H9 (cell line): ENCODE measurements around the gene LSG1. TPM values are rescaled to one million over a fixed set of nuclear protein-coding genes. Genes with fewer than 3 reads are reported as not detected.

Experiments used
- DNase-seq: peaks from one replicate; pipeline ENCODE4 v3.0.0-alpha.2; 2017
- H2AFZ ChIP-seq: one replicate; pipeline ENCODE4 v1.6.1; 2013; ENCODE audit warnings: mild to moderate bottlenecking, low read length, control low read depth, moderate library complexity
- H2AK5ac ChIP-seq: 2 replicates; pipeline ENCODE4 v1.6.1; 2013; ENCODE audit warnings: low read length, control low read depth, mixed read lengths; ENCODE audit not compliant: insufficient read length
- H2BK120ac ChIP-seq: one replicate; pipeline ENCODE4 v1.6.1; 2013; ENCODE audit warnings: low read depth, mild to moderate bottlenecking, low read length, control low read depth, inconsistent platforms; ENCODE audit not compliant: poor library complexity, severe bottlenecking
- H2BK12ac ChIP-seq: 2 replicates; pipeline ENCODE4 v1.6.1; 2013; ENCODE audit warnings: low read length, control low read depth, mixed read lengths, low read depth; ENCODE audit not compliant: insufficient read length
- H2BK15ac ChIP-seq: 2 replicates; pipeline ENCODE4 v1.6.1; 2013; ENCODE audit warnings: low read depth, low read length, control low read depth
- H2BK20ac ChIP-seq: one replicate; pipeline ENCODE4 v1.6.1; 2013; ENCODE audit warnings: low read depth, mild to moderate bottlenecking, low read length, control low read depth, inconsistent platforms; ENCODE audit not compliant: poor library complexity, severe bottlenecking
- H2BK5ac ChIP-seq: 2 replicates; pipeline ENCODE4 v1.6.1; 2013; ENCODE audit warnings: low read length, control low read depth, mixed read lengths; ENCODE audit not compliant: insufficient read length
- H3K14ac ChIP-seq: 2 replicates; pipeline ENCODE4 v1.6.1; 2013; ENCODE audit warnings: low read length, control low read depth; ENCODE audit not compliant: insufficient read depth
- H3K18ac ChIP-seq: 2 replicates; pipeline ENCODE4 v1.6.1; 2013; ENCODE audit warnings: low read depth, mild to moderate bottlenecking, mixed read lengths, low read length, control low read depth; ENCODE audit not compliant: insufficient read length
- H3K23ac ChIP-seq: 2 replicates; pipeline ENCODE4 v1.6.1; 2013; ENCODE audit warnings: low read length, control low read depth, mixed read lengths, low read depth; ENCODE audit not compliant: insufficient read length
- H3K23me2 ChIP-seq: 2 replicates; pipeline ENCODE4 v1.6.1; 2013; ENCODE audit warnings: low read depth, mild to moderate bottlenecking, mixed read lengths, low read length, control low read depth; ENCODE audit not compliant: insufficient read length, poor library complexity, severe bottlenecking
- H3K27ac ChIP-seq: 2 replicates; pipeline ENCODE4 v1.5.1; 2013; ENCODE audit warnings: low read length, control low read depth, mixed read lengths, low read depth; ENCODE audit not compliant: insufficient read length
- H3K27me3 ChIP-seq: 2 replicates; pipeline ENCODE4 v1.6.1; 2013; ENCODE audit warnings: low read length, control low read depth, inconsistent platforms; ENCODE audit not compliant: insufficient read depth
- H3K4ac ChIP-seq: 2 replicates; pipeline ENCODE4 v1.6.1; 2013; ENCODE audit warnings: low read depth, mild to moderate bottlenecking, control low read depth, inconsistent platforms, low read length, moderate library complexity
- H3K4me1 ChIP-seq: 2 replicates; pipeline ENCODE4 v1.6.1; 2013; ENCODE audit warnings: low read length, control low read depth, inconsistent platforms; ENCODE audit not compliant: insufficient read depth
- H3K4me2 ChIP-seq: 2 replicates; pipeline ENCODE4 v1.6.1; 2013; ENCODE audit warnings: low read length, control low read depth, mixed read lengths; ENCODE audit not compliant: insufficient read length, insufficient read depth
- H3K56ac ChIP-seq: 2 replicates; pipeline ENCODE4 v1.6.1; 2013; ENCODE audit warnings: low read depth, mild to moderate bottlenecking, mixed read lengths, low read length, control low read depth; ENCODE audit not compliant: insufficient read length
- H3K79me1 ChIP-seq: 2 replicates; pipeline ENCODE4 v1.6.1; 2013; ENCODE audit warnings: low read depth, mild to moderate bottlenecking, moderate library complexity, low read length, control low read depth, inconsistent platforms; ENCODE audit not compliant: insufficient read depth, poor library complexity, severe bottlenecking
- H3K79me2 ChIP-seq: 2 replicates; pipeline ENCODE4 v1.6.1; 2013; ENCODE audit warnings: low read length, control low read depth, inconsistent platforms; ENCODE audit not compliant: insufficient read depth
- H3K9ac ChIP-seq: 2 replicates; pipeline ENCODE4 v1.6.1; 2013; ENCODE audit warnings: low read length, control low read depth, mixed read lengths; ENCODE audit not compliant: insufficient read length; ENCODE audit errors: extremely low read depth
- H3K9me3 ChIP-seq: one replicate; pipeline ENCODE4 v1.6.1; 2013; ENCODE audit warnings: low read depth, low read length, inconsistent platforms; ENCODE audit not compliant: control insufficient read depth
- H3T11ph ChIP-seq: one replicate; pipeline ENCODE4 v1.6.1; 2013; ENCODE audit warnings: mild to moderate bottlenecking, low read length, control low read depth, inconsistent platforms
- H4K20me1 ChIP-seq: one replicate; pipeline ENCODE4 v1.6.1; 2013; ENCODE audit not compliant: control insufficient read depth, insufficient read length, insufficient read depth
- H4K5ac ChIP-seq: 2 replicates; pipeline ENCODE4 v1.6.1; 2013; ENCODE audit warnings: low read depth, mild to moderate bottlenecking, mixed read lengths, low read length, control low read depth; ENCODE audit not compliant: insufficient read length
- H4K8ac ChIP-seq: replicated peaks from 2 replicates; pipeline ENCODE4 v1.6.1; 2013; ENCODE audit warnings: low read length, control low read depth, mixed read lengths, low read depth; ENCODE audit not compliant: insufficient read length
- H4K91ac ChIP-seq: 2 replicates; pipeline ENCODE4 v1.6.1; 2013; ENCODE audit warnings: low read depth, mild to moderate bottlenecking, moderate library complexity, mixed read lengths, low read length, control low read depth; ENCODE audit not compliant: insufficient read length
- H3K27ac Mint-ChIP-seq, 3 experiments: 2 replicates in 2 of 3; 3 replicates in 1 of 3; pipeline ENCODE4 v1.8.0; 2020 to 2021; ENCODE audit warnings: mixed read lengths in 3 of 3, mild to moderate bottlenecking in 1 of 3, moderate library complexity in 1 of 3
- H3K27me3 Mint-ChIP-seq: 2 replicates; pipeline ENCODE4 v1.8.0; 2021; ENCODE audit warnings: low read depth, mild to moderate bottlenecking, moderate library complexity, mixed read lengths
- H3K36me3 Mint-ChIP-seq, 3 experiments: 2 replicates in 2 of 3; 3 replicates in 1 of 3; pipeline ENCODE4 v1.8.0; 2020 to 2021; ENCODE audit warnings: low read depth in 3 of 3, mixed read lengths in 3 of 3; ENCODE audit not compliant: insufficient read depth in 1 of 3
- H3K4me1 Mint-ChIP-seq, 2 experiments: 2 replicates each; pipeline ENCODE4 v1.8.0; 2020; ENCODE audit warnings: mixed read lengths in 2 of 2
- H3K4me3 Mint-ChIP-seq, 2 experiments: 2 replicates in 1 of 2; 3 replicates in 1 of 2; pipeline ENCODE4 v1.8.0; 2020 to 2021; ENCODE audit warnings: mild to moderate bottlenecking in 2 of 2, mixed read lengths in 2 of 2, moderate library complexity in 1 of 2
- H3K9me3 Mint-ChIP-seq, 2 experiments: 2 replicates in 1 of 2; 3 replicates in 1 of 2; pipeline ENCODE4 v1.8.0; 2020; ENCODE audit warnings: mild to moderate bottlenecking in 2 of 2, mixed read lengths in 2 of 2, moderate library complexity in 1 of 2
- CTCF ChIP-seq: fragments of 200-600 bp; sonication (generic); conservative IDR thresholded peaks from 3 replicates; pipeline ENCODE4 v1.8.0; 2021; ENCODE audit warnings: antibody characterized with exemption, mild to moderate bottlenecking
- WGBS: extraction: QIAGEN DNeasy Blood & Tissue Kit; methylation state at CpG from one replicate; pipeline ENCODE4 v1.1.7; 2013; ENCODE audit warnings: missing lambda C conversion rate, low lambda C conversion rate, mixed read lengths; ENCODE audit not compliant: insufficient read length; ENCODE audit errors: extremely low coverage; 5-methylcytosine and 5-hydroxymethylcytosine counted together
- total RNA-seq: library from RNA; stranded (reverse); gene quantifications from 2 replicates; pipeline ENCODE4 v1.2.1, GENCODE V29; 2021

The LSG1 gene
- total RNA-seq, 1 experiment from 2014 or later: 63.3 TPM

DNA sequence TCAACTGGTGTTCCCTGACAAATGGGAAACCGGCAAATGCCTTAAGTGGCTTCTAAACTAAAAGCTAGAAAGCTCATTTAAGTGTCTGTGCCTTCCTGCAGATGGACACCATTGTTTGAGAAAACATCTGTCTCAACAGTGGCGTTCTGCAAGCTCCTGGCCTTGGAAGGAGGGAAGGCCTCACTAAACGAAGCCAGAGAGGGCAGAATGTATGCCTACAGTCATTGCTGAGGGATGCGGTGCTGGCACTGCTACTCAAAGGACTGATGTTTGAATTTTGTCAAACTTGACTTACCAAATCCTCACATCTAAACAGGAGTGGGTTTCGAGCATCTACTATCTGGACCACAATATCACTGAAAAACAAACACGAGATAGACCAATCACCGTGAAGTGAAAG lies 12.2 kb downstream of the LSG1 start:
- H3K9me3 Mint-ChIP-seq: no peaks in the 10 kb centered on the region; a peak in 1 of 5 replicates
- no peak overlapping the region for H3K18ac ChIP-seq
- no peaks in the 10 kb centered on the region for H3K23me2 ChIP-seq
- H3K4me1 ChIP-seq: no peaks in the 10 kb centered on the region
- no peak for DNase-seq
- no peaks in the 10 kb centered on the region for H3K27me3 Mint-ChIP-seq
- H3K27me3 ChIP-seq: no peaks in the 10 kb centered on the region
- no peak overlapping the region for H3K27ac Mint-ChIP-seq
- H2BK120ac ChIP-seq: no peak overlapping the region
- H3K4ac ChIP-seq: no peak overlapping the region
- no peaks in the 10 kb centered on the region for H3K9me3 ChIP-seq
- no peak overlapping the region for H2BK15ac ChIP-seq
- no peak overlapping the region for H3K4me2 ChIP-seq
- no peak for TF ChIP-seq CTCF
- no peaks in the 10 kb centered on the region for H3K79me1 ChIP-seq
- no peak overlapping the region for H4K5ac ChIP-seq
- H2BK20ac ChIP-seq: no peak overlapping the region
- H3K27ac ChIP-seq: no peak overlapping the region
- H3K4me1 Mint-ChIP-seq: peaks cover 0 to 4% of the 10 kb centered on the region in 2 experiments; a peak in 2 of 4 replicates
- H2BK5ac ChIP-seq: no peak overlapping the region
- no peak overlapping the region for H3K14ac ChIP-seq
- no peak overlapping the region for H3K4me3 Mint-ChIP-seq
- no CpG with 5 or more reads among the region's 7 CpGs for WGBS
- no peak overlapping the region for H2BK12ac ChIP-seq
- no peaks in the 10 kb centered on the region; the same call in 1 of the 2 replicates for H3K79me2 ChIP-seq
- H4K20me1 ChIP-seq: no peaks in the 10 kb centered on the region
- H3T11ph ChIP-seq: no peak overlapping the region
- H3K36me3 Mint-ChIP-seq: peaks cover 19 to 68% (median 36%) of the 10 kb centered on the region in 3 experiments; a peak in 6 of 7 replicates
- no peak overlapping the region for H2AFZ ChIP-seq
- no peak overlapping the region for H3K23ac ChIP-seq
- H2AK5ac ChIP-seq: no peak overlapping the region
- no peak overlapping the region for H4K8ac ChIP-seq
- no peak overlapping the region for H4K91ac ChIP-seq
- H3K9ac ChIP-seq: no peak overlapping the region
- no peak overlapping the region for H3K56ac ChIP-seq
